ENCODE results near the gene LARGE1. TPM values are rescaled to one million over a fixed set of nuclear protein-coding genes. Genes with fewer than 3 reads are reported as not detected.

The LARGE1 gene
- total and polyA plus RNA-seq, 4 donors, result 25.6 to 45.6 (median 37.6) TPM

DNA sequence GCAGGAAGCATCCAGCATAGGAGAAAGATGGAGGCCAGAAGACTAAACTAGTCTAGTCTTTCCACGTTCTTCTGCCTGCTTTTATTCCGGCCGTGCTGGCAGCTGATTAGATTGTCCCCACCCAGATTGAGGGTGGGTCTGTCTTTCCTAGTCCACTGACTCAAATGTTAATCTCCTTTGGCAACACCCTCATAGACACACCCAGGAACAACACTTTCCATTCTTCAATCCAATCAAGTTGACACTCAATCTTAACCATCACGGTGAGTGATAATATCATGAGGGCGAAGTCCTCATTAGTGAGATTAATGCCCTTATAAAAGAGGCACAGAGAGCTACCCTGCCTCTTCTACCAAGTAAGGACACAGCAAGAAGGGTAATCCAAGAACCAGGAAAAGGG lies 424.2 kb downstream of the LARGE1 start:
- H3K36me3 ChIP-seq (ENCODE audit: control insufficient read depth, insufficient read depth, low read length), result no peaks in the 10 kb centered on the region
- DNase-seq (ENCODE audit: low read depth in 4 of 6, low spot score in 6 of 6), result no peak
- H3K9me3 ChIP-seq (ENCODE audit: control insufficient read depth, insufficient read depth, low read length), result no peaks in the 10 kb centered on the region
- H3K27ac ChIP-seq (ENCODE audit: low read depth, low read length), result no peak overlapping the region
- peaks cover 9% of the 10 kb centered on the region for H3K4me1 ChIP-seq (ENCODE audit: control insufficient read depth, insufficient read depth, low read length)
- no peak overlapping the region for H3K4me3 ChIP-seq (ENCODE audit: low read depth, low read length)
- WGBS (ENCODE audit: insufficient coverage), result 100% methylated on average over 4 of the region's 5 CpGs
- no peaks in the 10 kb centered on the region for H3K27me3 ChIP-seq (ENCODE audit: control insufficient read depth, insufficient read depth, low read length)

DNA sequence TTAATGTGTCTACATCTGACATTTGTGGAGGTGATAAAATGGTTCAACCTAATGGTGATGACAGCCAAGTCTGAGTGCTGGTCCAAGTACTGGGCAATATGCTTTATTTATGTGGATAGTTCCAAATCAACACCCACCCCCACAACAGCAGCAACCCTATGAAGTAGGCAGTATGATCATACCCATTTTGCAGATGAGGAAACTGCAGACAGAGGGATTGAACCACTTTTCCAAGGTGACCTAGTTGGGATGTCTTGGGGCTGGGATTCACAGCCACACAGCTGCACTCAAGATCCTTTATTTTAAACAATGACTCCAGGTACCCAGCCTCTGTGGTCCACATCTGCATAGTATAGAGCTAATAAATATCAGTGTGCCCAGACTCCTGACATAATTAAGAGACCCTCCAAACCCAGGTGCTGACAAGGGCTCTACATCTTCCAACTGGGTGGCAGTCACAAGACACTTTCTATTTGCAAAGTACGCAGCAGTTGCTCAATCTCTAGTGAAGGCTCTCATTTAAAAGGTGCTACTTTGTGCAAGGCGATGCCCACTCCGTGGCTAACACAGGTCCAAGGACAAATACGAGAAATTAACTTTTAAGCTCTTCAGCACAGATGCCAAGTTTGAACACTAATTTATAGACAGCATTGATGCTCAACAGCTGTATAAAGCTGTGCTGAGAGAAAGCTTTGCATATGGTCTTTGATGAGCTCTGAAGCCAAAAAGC lies 426.6 kb downstream of the LARGE1 start:
- DNase-seq (ENCODE audit: low read depth in 4 of 6, low spot score in 6 of 6), result no peak
- H3K4me1 ChIP-seq (ENCODE audit: control insufficient read depth, insufficient read depth, low read length), result peaks cover 8% of the 10 kb centered on the region
- WGBS (ENCODE audit: insufficient coverage), result 100% methylated on average over 4 of the region's 4 CpGs
- H3K9me3 ChIP-seq (ENCODE audit: control insufficient read depth, insufficient read depth, low read length), result no peaks in the 10 kb centered on the region
- no peaks in the 10 kb centered on the region for H3K27me3 ChIP-seq (ENCODE audit: control insufficient read depth, insufficient read depth, low read length)
- H3K36me3 ChIP-seq (ENCODE audit: control insufficient read depth, insufficient read depth, low read length), result no peaks in the 10 kb centered on the region
- H3K4me3 ChIP-seq (ENCODE audit: low read depth, low read length), result no peak overlapping the region
- H3K27ac ChIP-seq (ENCODE audit: low read depth, low read length), result no peak overlapping the region

DNA sequence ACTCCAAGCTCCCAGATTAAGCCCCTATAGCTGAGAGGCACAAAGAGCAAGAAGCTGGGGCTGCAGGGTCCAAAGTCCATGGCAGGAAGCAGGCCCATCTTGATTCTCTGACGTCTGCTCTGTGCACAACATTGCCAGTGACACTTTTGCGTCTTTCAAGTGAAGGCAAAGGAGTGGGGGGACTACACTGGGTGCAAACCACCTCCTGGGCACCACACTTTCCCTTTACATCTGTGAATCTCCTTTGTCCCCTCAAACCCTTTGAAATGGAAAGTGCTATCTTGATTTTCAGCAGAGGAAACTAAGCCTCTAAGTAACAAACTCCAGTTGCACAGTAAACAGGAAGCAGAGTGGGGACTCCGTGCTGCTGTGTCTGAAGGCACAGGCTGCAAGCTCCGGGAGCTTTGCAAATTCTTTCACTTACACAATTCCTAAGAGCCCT lies 428.0 kb downstream of the LARGE1 start:
- DNase-seq (ENCODE audit: low read depth in 4 of 6, low spot score in 6 of 6), result no peak
- Histone ChIP-seq H3K36me3 (ENCODE audit: control insufficient read depth, insufficient read depth, low read length) (no peaks in the 10 kb centered on the region), H3K27me3 (ENCODE audit: control insufficient read depth, insufficient read depth, low read length) (no peaks in the 10 kb centered on the region), H3K4me1 (ENCODE audit: control insufficient read depth, insufficient read depth, low read length) (peaks cover 8% of the 10 kb centered on the region), H3K4me3 (ENCODE audit: low read depth, low read length) (no peak overlapping the region), H3K9me3 (ENCODE audit: control insufficient read depth, insufficient read depth, low read length) (no peaks in the 10 kb centered on the region), H3K27ac (ENCODE audit: low read depth, low read length) (no peak overlapping the region)
- 25% methylated on average over 3 of the region's 4 CpGs for WGBS (ENCODE audit: insufficient coverage)

DNA sequence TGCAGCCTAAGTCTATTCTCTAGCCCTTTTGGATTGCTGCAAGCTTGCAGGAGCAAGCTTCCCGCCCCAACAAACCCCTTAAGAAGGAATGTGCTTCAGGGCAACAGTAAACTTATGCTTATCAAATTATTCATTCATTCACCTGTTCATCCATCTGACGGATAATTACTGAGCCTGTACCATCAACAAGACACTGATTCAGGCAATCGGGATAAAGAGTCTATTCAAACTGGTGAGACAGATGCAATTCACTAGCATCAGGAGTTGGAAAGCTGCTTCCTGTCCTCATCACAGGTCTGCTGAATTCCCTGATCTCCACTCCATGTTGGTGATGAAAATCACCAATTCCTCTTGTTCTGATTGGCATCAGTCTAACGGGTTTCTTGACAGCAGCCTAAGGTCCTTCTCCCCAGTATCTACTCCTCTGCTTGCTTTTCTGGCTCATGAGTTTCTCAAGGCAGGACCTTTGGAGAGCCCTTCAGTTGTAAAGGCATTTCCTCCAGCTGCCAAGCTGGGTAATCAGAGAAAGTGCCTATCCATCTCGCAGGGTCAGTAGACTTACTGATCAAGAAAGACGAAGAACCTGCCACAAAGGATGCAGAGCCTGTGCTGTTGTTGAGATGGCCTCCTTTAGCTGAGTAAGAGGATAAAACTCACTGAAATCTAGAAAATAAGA lies 433.1 kb downstream of the LARGE1 start:
- no peaks in the 10 kb centered on the region for H3K36me3 ChIP-seq (ENCODE audit: control insufficient read depth, insufficient read depth, low read length)
- no peaks in the 10 kb centered on the region for H3K27me3 ChIP-seq (ENCODE audit: control insufficient read depth, insufficient read depth, low read length)
- no peak overlapping the region for H3K4me3 ChIP-seq (ENCODE audit: low read depth, low read length)
- no peak overlapping the region for H3K27ac ChIP-seq (ENCODE audit: low read depth, low read length)
- DNase-seq (ENCODE audit: low read depth in 4 of 6, low spot score in 6 of 6), result no peak
- H3K4me1 ChIP-seq (ENCODE audit: control insufficient read depth, insufficient read depth, low read length), result peaks cover 3% of the 10 kb centered on the region
- no peaks in the 10 kb centered on the region for H3K9me3 ChIP-seq (ENCODE audit: control insufficient read depth, insufficient read depth, low read length)
- 86% methylated on average over 3 of the region's 6 CpGs for WGBS (ENCODE audit: insufficient coverage)

DNA sequence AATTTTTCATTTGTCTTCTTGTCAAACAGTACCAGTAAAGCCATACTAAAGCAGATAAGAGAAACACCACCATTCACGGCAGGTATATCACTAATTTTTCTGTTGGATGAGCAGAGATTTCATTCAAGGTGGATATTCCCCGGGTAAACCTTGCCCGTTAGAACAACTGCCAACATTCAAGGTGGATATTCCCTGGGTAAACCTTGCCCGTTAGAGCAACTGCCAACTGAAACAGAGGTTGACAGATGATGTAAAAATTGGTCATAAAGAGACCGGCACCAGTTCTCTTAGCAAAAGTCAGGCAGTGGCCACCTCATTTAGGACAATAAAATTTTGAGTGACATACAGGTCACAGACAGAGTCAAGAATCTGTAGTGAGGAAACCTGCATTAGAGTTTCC lies 438.7 kb downstream of the LARGE1 start:
- H3K27me3 ChIP-seq (ENCODE audit: control insufficient read depth, insufficient read depth, low read length), result no peaks in the 10 kb centered on the region
- WGBS (ENCODE audit: insufficient coverage), result 83% methylated on average over 2 of the region's 5 CpGs

DNA sequence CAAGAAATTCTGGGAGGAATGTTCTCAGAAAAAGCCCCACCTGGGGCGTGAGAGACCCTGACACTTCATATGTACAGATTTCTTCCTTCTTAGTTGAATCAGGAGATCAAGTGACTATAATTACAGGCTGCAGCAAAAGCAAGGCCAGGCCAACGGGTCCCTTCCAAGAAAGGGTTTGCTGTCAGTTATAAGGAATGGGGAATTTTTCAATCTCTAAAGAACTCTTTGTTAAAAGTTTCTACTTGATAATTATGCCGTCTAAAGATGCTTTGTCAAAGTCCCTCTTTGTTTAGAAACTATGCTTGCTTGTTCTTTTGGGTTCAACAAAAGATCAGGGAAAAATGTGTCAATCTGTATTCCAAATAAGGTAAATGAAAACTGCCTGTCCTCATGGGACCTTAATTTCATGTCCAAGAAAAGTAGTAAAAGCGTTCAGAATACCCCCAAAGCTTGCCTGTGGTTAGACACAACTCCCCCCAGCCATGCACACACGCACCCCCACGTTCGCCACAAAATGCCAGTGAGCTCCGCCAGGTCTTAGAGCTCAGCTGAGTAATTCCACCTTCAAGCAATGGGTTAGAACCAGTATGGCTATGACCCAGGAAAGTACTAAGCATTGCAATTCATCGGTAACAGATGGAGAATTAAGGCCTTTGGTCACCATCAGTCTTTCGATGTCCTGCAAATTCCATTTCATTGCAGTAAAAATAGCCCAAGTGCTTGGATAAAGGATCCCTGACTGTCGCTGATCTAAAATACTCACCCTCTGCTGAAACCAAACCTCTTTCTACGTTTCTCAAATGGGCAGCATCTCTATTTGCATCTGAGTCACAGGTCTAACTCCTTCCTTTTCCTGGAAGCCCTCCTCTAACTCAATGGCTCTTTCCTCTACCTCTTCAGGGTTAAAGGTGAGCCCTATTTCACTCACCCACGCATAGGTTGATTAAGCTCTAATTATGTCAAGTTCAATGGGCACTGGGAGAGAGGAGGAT lies 442.9 kb downstream of the LARGE1 start:
- 75% methylated on average over 10 of the region's 13 CpGs for WGBS (ENCODE audit: insufficient coverage)

More for the DNA sequence above, 438.7 kb downstream of the LARGE1 start:
- Histone ChIP-seq H3K4me1 (ENCODE audit: control insufficient read depth, insufficient read depth, low read length) (peaks cover 9% of the 10 kb centered on the region), H3K4me3 (ENCODE audit: low read depth, low read length) (no peak overlapping the region), H3K9me3 (ENCODE audit: control insufficient read depth, insufficient read depth, low read length) (no peaks in the 10 kb centered on the region), H3K27ac (ENCODE audit: low read depth, low read length) (no peak overlapping the region), H3K36me3 (ENCODE audit: control insufficient read depth, insufficient read depth, low read length) (no peaks in the 10 kb centered on the region)
- DNase-seq (ENCODE audit: low read depth in 4 of 6, low spot score in 6 of 6), result no peak

DNA sequence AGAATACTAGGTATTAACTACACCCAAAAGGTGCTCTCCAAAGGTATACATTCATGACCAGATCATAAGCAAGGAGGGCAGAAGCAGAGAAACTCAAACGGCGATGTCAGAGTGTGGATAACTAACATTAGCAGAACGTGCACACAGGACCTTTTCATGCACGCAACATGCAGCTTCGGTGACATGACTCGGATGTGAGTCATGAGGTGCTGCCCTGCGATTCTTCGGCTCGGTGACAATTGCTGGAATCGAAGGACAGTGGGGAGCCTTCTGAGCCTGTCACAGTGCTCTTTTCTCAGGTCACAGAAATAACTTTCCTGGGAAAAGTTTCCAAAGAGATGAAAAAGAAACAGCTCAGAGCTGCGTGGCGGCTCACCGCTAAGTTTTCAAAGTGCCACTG lies 443.6 kb downstream of the LARGE1 start:
- 53% methylated on average over 13 of the region's 13 CpGs for WGBS (ENCODE audit: insufficient coverage)
- H3K27ac ChIP-seq (ENCODE audit: low read depth, low read length), result peak overlapping the region; percentile 79

More for the DNA sequence above, 442.9 kb downstream of the LARGE1 start:
- Histone ChIP-seq H3K9me3 (ENCODE audit: control insufficient read depth, insufficient read depth, low read length) (no peaks in the 10 kb centered on the region), H3K27ac (ENCODE audit: low read depth, low read length) (peak overlapping the region; percentile 81), H3K4me1 (ENCODE audit: control insufficient read depth, insufficient read depth, low read length) (peaks cover 9% of the 10 kb centered on the region), H3K36me3 (ENCODE audit: control insufficient read depth, insufficient read depth, low read length) (no peaks in the 10 kb centered on the region), H3K27me3 (ENCODE audit: control insufficient read depth, insufficient read depth, low read length) (no peaks in the 10 kb centered on the region), H3K4me3 (ENCODE audit: low read depth, low read length) (no peak overlapping the region)
- DNase-seq (ENCODE audit: low read depth in 4 of 6, low spot score in 6 of 6), result peak in 1 of 6 donors; percentile 20

DNA sequence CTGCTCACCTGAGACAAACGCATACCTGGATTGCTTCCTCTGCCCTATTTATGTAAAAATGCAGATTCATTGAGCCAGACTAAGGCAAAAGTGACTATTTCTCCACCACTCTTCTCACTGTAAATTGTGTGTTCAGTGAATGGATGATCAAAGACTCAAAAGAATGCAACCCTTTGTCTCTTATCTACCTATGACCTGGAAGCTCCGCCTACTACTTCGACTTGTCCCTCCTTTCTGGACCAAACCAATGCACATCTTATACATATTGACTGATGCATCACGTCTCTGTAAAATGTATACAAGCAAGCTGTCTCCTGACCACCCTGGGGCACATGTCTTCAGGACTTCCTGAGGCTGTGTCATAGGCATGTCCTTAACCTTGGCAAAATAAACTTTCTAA lies 444.1 kb downstream of the LARGE1 start:
- no peak for DNase-seq (ENCODE audit: low read depth in 4 of 6, low spot score in 6 of 6)
- no peaks in the 10 kb centered on the region for H3K27me3 ChIP-seq (ENCODE audit: control insufficient read depth, insufficient read depth, low read length)
- peaks cover 9% of the 10 kb centered on the region for H3K4me1 ChIP-seq (ENCODE audit: control insufficient read depth, insufficient read depth, low read length)
- H3K4me3 ChIP-seq (ENCODE audit: low read depth, low read length), result no peak overlapping the region
- peak overlapping the region; percentile 79 for H3K27ac ChIP-seq (ENCODE audit: low read depth, low read length)
- no peaks in the 10 kb centered on the region for H3K9me3 ChIP-seq (ENCODE audit: control insufficient read depth, insufficient read depth, low read length)
- no peaks in the 10 kb centered on the region for H3K36me3 ChIP-seq (ENCODE audit: control insufficient read depth, insufficient read depth, low read length)
- WGBS (ENCODE audit: insufficient coverage), result 95% methylated on average over 4 of the region's 4 CpGs

More for the DNA sequence above, 443.6 kb downstream of the LARGE1 start:
- no peaks in the 10 kb centered on the region for H3K9me3 ChIP-seq (ENCODE audit: control insufficient read depth, insufficient read depth, low read length)
- H3K4me1 ChIP-seq (ENCODE audit: control insufficient read depth, insufficient read depth, low read length), result peaks cover 9% of the 10 kb centered on the region
- no peaks in the 10 kb centered on the region for H3K36me3 ChIP-seq (ENCODE audit: control insufficient read depth, insufficient read depth, low read length)
- DNase-seq (ENCODE audit: low read depth in 4 of 6, low spot score in 6 of 6), result no peak
- no peaks in the 10 kb centered on the region for H3K27me3 ChIP-seq (ENCODE audit: control insufficient read depth, insufficient read depth, low read length)
- H3K4me3 ChIP-seq (ENCODE audit: low read depth, low read length), result no peak overlapping the region

DNA sequence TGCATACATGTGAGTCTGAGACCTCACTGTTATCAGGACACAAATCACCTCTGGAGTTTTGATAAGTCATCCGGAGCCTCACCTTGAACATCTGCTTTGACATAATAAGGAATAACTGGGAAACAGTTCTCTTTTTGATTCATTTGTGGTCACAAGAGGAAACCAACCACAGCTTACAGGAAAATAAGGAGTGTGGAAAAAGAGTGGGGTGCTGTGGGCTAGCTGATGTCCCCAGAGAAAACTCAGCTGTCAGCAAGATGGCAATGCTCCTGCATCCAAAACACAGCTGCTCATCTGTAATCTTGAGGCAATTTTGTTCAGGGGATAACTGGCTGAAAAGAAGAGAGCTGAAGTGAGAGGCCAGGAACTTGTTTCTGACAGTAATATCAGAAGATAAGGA lies 445.7 kb downstream of the LARGE1 start:
- DNase-seq (ENCODE audit: low read depth in 4 of 6, low spot score in 6 of 6), result no peak
- no peak overlapping the region for H3K4me3 ChIP-seq (ENCODE audit: low read depth, low read length)
- H3K9me3 ChIP-seq (ENCODE audit: control insufficient read depth, insufficient read depth, low read length), result no peaks in the 10 kb centered on the region
- H3K36me3 ChIP-seq (ENCODE audit: control insufficient read depth, insufficient read depth, low read length), result no peaks in the 10 kb centered on the region
- no CpG with 5 or more reads among the region's 1 CpG for WGBS (ENCODE audit: insufficient coverage)
- H3K4me1 ChIP-seq (ENCODE audit: control insufficient read depth, insufficient read depth, low read length), result peaks cover 9% of the 10 kb centered on the region
- H3K27ac ChIP-seq (ENCODE audit: low read depth, low read length), result no peak overlapping the region
- no peaks in the 10 kb centered on the region for H3K27me3 ChIP-seq (ENCODE audit: control insufficient read depth, insufficient read depth, low read length)

Measured in spinal cord (tissue), 10 donors.